HG03520 (cell line): ENCODE data around the gene OR4B1.
A peak's percentile ranks its signal among the peaks of the same experiment; 100 is the strongest.
"Not testable (repeated sequence)": the region's sequence is repeated elsewhere in the genome, so short reads cannot be mapped to it uniquely, and the experiment has no call there.

ENCODE experiments used
- ATAC-seq: cut with Tn5 transposase; IDR thresholded peaks from one replicate; pipeline ENCODE4 v1.9.1; 2021; ENCODE audit warnings: mild to moderate bottlenecking, moderate library complexity; ENCODE audit not compliant: unreplicated experiment

The OR4B1 gene

DNA sequence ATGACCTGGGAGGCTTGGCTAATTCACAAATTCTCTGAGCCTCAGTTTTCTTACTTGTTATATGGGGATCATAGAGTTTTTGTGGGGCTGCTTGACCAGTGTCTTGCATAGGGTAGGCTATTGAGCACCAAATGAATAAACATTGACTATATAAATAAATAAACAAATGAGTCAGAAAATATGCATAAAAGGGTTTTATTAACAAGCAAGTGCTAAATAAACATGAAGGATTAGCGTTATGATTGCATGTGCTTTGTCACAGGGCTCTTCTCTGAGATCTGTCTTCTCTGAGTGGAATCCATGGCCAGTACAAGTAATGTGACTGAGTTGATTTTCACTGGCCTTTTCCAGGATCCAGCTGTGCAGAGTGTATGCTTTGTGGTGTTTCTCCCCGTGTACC, at the start of gene OR4B1:
TSS of gene OR4B1 (plus strand) at position 301 of the 400 bp plus-strand sequence. CDS start at position 301, 0 bp downstream.
- no peak for ATAC-seq

- ATAC-seq = no peak
These were observed 49.2 kb upstream of the OR4B1 start for GRCh38 chr11:48167380-48167779.

DNA sequence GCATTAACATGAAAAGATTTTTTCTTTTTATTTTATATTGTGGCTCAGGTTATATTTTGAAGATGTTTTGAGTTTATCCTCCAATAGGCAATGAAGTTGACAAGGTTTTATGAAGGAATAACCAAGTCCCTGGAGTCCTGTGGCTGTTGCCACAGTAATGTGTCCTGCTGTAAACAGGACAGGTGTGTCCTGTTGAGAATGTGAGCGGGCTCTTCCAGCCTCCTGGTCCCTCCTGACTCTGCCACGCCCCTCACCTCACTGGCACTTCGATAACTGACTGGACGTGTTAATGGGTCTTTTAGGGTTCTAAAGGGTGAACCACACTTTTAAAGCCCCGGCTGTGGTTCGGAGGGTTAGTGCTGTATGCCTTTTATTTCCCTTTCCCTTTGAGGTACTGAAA, 47.8 kb upstream of the OR4B1 start:
- ATAC-seq = no peak

DNA sequence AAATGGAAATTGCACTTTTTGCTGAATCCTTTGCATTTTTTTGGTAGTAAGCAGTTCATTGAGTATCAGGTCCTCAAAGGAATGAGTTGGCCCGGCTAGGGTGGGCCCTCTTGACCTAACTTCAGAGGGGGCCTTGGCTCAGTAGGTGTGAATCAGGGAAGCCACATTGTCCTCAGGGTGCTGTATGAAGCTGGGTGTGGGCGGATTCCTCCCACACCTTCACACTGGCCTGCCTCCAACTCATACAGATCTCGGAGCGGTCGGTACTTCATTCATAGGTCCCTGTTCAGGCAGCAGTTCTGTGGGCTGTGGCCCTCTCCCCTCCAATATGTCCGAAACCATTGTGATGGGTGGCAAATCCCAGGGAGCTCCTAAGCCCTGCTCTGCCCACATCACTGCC, 47.4 kb upstream of the OR4B1 start:
- no peak for ATAC-seq

- ATAC-seq = no peak
These were observed 46.9 kb upstream of the OR4B1 start for GRCh38 chr11:48169717-48170116.

DNA sequence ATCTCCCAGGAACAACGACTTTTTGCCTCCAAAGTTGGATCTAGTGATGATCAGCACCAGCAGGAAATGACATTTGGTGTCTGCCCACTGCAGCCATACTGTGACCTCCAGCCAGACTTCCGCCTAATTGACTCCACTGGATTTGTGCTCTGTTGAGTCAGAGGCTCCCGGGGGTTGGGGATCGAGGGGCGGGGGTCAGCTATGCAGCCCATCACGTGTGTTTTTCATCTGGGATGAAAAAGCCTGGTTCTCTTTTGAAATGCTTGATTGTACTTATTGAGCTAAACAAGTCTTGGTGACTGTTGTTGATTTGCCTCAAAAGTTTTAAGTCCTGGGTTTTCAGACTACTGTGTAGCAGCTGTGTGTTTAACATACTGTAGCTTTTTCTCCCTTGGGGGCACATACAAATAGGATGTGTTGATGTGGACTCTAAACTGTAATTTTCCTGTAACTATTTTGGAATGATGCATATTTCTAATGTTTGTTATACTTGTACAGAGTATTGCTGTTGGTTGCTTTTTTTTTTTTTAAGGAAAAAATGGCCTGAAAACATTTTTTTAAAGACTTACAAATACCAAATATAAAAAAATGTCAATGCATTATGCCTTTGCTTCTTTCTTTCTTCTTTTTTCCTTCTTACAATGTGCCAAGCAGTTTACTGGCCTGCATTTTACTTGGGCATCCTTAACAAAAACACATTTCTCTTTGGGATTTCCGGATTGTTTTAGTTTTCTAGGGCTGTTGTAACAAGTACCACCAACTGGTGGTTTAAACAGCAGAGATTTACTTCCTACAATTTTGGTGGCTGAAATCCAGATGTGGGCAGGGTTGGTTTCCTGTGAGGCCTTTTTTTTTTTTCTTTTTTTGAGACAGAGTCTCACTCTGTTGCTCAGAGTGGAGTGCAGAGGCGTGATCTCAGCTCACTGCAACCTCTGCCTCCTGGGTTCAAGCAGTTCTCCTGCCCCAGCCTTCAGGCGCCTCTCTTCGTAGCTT, 46.1 kb upstream of the OR4B1 start:
- no peak for ATAC-seq

DNA sequence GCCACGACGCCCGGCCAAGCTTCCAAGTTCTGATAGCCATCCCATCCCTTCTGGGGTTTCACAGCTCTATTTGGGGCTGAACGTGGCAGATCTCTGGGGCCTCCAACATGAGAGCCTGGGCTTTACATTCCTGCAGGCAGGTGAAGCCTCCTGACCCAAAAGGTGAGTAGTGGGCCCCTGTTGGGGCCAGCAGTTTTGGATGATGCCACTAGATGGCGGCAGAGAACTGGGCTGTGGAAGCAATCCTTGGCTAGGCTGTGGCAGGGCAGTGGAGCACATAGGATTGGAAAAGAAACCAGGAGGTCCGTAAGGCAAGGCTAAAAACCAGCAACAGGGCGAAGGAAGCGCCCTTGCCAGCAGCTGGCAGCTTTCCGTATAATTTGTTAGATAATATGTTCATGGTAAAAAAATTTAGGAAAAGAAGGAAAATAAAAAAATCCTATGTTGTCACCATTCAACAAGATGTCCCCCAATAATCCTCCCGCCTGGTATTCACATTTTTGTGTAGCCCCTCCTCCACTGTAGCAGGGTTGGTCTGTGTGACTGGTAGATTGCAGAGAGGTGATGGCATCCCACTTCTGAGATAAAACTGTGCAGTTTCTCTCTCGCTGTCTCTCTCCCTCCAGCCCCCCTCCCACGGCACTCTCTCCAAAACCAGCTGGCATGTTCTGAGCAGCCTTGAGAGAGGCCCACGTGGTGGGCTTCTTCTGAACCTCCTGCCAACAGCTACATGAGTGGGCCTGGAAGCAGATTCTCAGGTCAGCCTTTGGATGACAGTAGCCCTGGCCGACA, 43.6 kb upstream of the OR4B1 start:
- ATAC-seq = peak; percentile 79

GRCh38 chr11:48177661-48178060, 38.9 kb upstream of the OR4B1 start:
- ATAC-seq = no peak

- no peak for ATAC-seq
These were observed 36.0 kb upstream of the OR4B1 start for GRCh38 chr11:48180627-48181026.

DNA sequence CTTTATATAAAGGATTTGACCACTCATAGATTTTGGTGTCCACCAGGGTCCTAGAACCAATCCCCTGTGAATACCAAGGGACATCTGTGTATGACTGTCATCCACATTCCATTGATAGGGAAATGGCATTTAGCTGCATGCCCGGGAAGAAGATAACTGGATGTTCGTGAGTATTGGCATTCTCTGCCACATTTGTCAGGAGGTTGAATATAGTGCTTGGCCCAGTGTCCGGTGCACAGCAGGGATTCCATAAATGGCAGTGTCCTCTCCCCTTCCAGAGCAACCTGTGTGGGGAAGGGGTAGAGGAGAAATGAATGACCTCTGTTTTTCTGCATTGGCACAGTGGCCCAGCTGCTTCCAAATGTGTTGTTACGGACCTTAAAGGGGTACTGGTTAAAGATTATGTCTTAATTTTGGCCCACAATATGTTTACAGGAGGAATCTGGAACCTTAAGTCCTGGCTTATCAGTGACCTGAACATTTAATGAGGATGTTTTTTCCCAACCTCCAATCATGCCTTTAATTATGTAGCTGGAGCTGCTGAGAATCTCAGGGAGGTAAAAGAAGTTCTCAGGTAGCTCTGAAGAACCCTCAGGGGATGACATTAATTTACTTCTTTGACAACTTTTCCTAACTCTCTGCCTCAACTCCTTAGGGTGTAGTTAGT, 33.6 kb upstream of the OR4B1 start:
- ATAC-seq = no peak

GRCh38 chr11:48184452-48184851, 32.2 kb upstream of the OR4B1 start:
- ATAC-seq = no peak

DNA sequence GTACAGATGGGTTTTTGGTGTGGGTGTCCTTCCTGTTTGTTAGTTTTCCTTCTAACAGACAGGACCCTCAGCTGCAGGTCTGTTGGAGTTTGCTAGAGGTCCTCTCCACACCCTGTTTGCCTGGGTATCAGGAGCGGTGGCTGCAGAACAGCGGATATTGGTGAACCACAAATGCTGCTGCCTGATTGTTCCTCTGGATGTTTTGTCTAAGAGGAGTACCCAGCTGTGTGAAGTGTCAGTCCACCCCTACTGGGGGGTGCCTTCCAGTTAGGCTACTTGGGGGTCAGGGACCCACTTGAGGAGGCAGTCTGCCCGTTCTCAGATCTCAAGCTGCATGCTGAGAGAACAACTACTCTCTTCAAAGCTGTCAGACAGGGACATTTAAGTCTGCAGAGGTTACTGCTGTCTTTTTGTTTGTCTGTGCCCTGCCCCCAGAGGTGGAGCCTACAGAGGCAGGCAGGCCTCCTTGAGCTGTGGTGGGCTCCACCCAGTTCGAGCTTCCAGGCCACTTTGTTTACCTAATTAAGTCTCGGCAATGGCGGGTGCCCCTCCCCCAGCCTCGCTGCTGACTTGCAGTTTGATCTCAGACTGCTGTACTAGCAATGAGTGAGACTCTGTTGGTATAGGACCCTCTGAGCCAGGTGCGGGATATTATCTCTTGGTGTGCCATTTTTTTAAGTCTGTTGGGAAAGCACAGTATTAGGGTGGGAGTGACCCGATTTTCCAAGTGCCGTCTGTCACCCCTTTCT, 25.5 kb upstream of the OR4B1 start:
- not testable (repeated sequence) for ATAC-seq

DNA sequence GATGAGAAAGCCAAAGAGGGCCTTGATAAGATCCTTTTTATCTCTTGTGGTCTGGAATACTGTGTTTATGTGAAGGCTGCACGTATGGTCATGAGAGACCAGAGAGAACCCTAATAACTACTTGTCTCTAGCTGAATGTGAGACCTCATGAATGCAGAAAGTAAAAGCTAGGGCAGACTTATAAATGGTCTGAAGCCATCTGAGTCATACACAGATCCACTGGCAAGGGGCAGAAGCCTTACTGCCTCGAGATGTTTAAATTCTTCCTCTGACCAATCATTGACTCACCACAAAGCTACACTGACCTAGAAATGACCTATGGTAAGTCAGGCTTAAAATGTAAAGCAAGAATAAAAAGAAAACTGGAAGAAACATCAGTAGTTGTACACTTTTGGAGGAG, 22.7 kb upstream of the OR4B1 start:
- ATAC-seq = no peak

GRCh38 chr11:48207881-48208280, 8.7 kb upstream of the OR4B1 start:
- no peak for ATAC-seq

DNA sequence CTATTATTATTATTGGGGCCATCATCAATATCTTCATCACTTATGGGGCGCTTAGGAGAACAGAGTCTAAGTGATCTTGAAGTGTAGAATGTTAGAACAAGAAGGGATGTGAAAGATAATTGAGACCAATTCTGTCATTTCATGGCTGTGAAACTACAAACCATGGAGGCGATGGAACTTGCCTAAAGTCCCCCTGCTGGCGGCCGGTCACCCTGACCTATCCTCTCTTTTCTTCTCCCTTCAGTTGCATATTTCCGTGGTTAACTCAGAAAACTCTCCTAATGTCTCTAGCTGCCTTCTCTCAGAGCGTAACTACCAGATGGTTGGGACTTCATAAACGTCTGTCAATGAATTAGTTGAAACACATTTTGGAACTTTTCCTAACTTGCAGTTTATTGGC, 6.6 kb upstream of the OR4B1 start:
- ATAC-seq = no peak

- ATAC-seq = no peak
These were observed 12.2 kb downstream of the OR4B1 start for GRCh38 chr11:48228761-48229160.

DNA sequence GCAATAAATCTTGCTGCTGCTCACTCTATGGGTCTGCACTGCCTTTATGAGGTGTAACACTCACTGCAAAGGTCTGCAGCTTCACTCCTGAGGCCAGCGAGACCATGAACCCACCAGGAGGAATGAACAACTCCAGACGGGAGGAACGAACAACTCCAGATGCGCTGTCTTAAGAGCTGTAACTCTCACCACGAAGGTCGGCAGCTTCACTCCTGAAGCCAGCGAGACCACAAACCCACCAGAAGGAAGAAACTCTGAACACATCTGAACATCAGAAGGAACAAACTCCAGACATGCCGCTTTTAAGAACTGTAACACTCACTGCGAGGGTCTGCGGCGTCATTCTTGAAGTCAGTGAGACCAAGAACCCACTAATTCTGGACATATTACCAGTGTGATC, 13.4 kb downstream of the OR4B1 start:
- not testable (repeated sequence) for ATAC-seq

DNA sequence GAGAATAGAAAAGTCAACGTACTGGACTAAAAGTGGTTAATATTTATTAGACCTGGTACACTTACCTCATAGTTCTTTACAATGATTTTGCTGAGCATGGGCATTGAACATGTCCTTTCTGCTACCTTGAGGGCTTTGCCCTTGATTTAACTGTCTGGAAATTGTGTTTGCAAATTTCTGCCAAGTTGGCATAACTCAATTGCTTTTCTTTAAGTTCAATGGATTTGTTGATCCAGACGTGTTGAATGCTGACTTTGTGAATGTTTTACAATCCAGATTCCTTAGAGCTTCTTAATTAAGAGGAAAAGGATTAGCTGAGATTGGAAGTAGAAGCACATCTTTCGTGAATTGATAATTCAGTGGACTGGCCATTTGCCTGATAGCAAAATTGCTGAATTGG, 21.1 kb downstream of the OR4B1 start:
- no peak for ATAC-seq

DNA sequence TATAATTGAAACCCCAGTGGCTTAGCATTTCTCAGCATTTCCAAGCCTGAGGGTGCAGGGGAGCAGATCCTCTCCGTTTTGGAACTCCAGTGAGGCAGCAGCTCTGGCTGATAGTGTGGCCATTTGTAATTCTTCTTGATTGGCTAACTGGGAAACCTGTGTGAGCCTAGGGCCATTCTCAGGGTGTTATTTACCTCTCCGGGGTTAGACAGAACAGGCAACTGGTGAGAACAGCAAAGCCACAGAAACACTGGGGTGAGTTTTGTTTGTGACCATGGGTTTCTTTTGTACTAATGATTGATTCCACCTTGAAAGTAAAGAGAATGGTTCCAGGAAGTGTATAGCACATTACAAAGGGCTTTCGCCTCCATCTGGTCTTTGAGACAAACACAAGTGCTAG, 25.9 kb downstream of the OR4B1 start:
- no peak for ATAC-seq

GRCh38 chr11:48244804-48245203, 28.2 kb downstream of the OR4B1 start, which contains the start of gene OR4X2:
Gene OR4X2 (plus strand): TSS chr11:48245104. CDS start chr11:48245104, 0 bp downstream.
- ATAC-seq = no peak
